Vagina (tissue), 2 donors: ENCODE measurements around the gene WDR45B.

Source experiments
- POLR2A ChIP-seq, 2 donors: fragments of 450-650 bp; IDR thresholded peaks; one replicate each; pipeline ENCODE4 v1.6.1; 2017; ENCODE audit warnings: antibody characterized with exemption in 2 of 2, mild to moderate bottlenecking in 2 of 2, moderate library complexity in 2 of 2
- POLR2AphosphoS5 ChIP-seq, 2 donors: sonication (generic); formaldehyde crosslinking; IDR thresholded peaks; one replicate each; pipeline ENCODE4 v1.9.0; 2017; ENCODE audit warnings: antibody characterized with exemption in 2 of 2, mild to moderate bottlenecking in 2 of 2, low read depth in 1 of 2; ENCODE audit not compliant: insufficient read depth in 1 of 2
- TF ChIP-seq, protein P1 (sequence below), 3 experiments: fragments of 450-650 bp in 2 of 3; fragments of 200-600 bp in 1 of 3; sonication (generic) in 1 of 3; IDR thresholded peaks; one replicate each; pipeline ENCODE4 v1.5.1; 2017 to 2019; ENCODE audit warnings: antibody characterized with exemption in 3 of 3, mild to moderate bottlenecking in 2 of 3, moderate library complexity in 2 of 3

DNA sequence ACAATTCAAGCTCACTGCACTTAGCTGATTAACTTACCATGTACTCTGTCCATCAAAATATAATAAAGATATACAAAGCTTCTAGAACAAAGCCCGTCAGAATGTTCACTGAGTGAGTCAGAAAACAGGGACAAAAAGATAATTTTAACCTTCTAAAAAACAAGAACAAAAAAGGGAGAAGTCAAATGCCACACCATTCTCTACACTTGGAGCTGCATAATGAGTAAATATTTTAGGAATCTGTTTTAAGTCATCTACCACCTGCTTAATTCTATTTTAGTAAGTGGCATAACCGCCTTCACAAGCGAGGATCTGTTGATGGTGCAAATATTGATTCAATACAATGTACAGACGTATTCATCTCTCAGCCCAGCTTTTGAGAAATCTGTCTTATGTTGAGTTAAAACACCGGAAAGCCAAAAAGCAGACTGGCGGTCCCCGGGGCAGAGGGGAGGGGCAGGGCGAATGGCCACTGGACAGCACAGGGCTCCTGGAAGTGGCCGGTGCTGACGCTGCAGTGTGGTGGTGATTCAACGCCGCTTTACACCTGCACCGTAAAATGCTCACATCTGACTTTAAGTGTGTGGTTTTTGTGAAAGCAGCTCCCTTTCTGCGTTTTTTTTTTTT is 30.1 kb upstream of the WDR45B start:
- TF ChIP-seq, protein P1, sequence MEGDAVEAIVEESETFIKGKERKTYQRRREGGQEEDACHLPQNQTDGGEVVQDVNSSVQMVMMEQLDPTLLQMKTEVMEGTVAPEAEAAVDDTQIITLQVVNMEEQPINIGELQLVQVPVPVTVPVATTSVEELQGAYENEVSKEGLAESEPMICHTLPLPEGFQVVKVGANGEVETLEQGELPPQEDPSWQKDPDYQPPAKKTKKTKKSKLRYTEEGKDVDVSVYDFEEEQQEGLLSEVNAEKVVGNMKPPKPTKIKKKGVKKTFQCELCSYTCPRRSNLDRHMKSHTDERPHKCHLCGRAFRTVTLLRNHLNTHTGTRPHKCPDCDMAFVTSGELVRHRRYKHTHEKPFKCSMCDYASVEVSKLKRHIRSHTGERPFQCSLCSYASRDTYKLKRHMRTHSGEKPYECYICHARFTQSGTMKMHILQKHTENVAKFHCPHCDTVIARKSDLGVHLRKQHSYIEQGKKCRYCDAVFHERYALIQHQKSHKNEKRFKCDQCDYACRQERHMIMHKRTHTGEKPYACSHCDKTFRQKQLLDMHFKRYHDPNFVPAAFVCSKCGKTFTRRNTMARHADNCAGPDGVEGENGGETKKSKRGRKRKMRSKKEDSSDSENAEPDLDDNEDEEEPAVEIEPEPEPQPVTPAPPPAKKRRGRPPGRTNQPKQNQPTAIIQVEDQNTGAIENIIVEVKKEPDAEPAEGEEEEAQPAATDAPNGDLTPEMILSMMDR (IDR thresholded peaks at IDR 0.05), result no peak
- TF ChIP-seq POLR2A (IDR thresholded peaks at IDR 0.05) (no peak), POLR2AphosphoS5 (IDR thresholded peaks at IDR 0.05; ENCODE audit: insufficient read depth in 1 of 2, low read depth in 1 of 2) (no peak)
